Effector memory CD8-positive, alpha-beta T cell (primary cell): Measurements from ENCODE around the gene ADPRH.
A peak's percentile ranks its signal among the peaks of the same experiment; 100 is the strongest.

Source experiments
- ATAC-seq: fragments of 150-1000 bp; cut with Tn5 transposase; replicated peaks from 2 replicates; pipeline ENCODE4 v1.10.0; 2021; ENCODE audit warnings: mild to moderate bottlenecking, moderate library complexity
- DNase-seq, 3 experiments: peaks; one replicate each; pipeline ENCODE4 v3.0.0; 2021
- H3K27ac Mint-ChIP-seq, 2 donors: one replicate each; pipeline ENCODE4 v1.8.0; 2022; ENCODE audit warnings: mild to moderate bottlenecking in 2 of 2, mixed read lengths in 2 of 2, moderate library complexity in 2 of 2
- H3K27me3 Mint-ChIP-seq, 2 donors: one replicate each; pipeline ENCODE4 v1.8.0; 2022; ENCODE audit warnings: mixed read lengths in 2 of 2
- H3K36me3 Mint-ChIP-seq: one replicate; pipeline ENCODE4 v1.8.0; 2022; ENCODE audit warnings: mild to moderate bottlenecking, moderate library complexity, mixed read lengths; ENCODE audit not compliant: insufficient read depth
- H3K4me1 Mint-ChIP-seq, 2 donors: one replicate each; pipeline ENCODE4 v1.8.0; 2022; ENCODE audit warnings: low read depth in 2 of 2, mixed read lengths in 2 of 2
- H3K4me3 Mint-ChIP-seq, 2 donors: one replicate each; pipeline ENCODE4 v1.8.0; 2022; ENCODE audit warnings: mild to moderate bottlenecking in 2 of 2, mixed read lengths in 2 of 2, moderate library complexity in 2 of 2
- H3K9me3 Mint-ChIP-seq, 2 donors: one replicate each; pipeline ENCODE4 v1.8.0; 2022; ENCODE audit warnings: mixed read lengths in 2 of 2

Gene ADPRH

GRCh38 chr3:119631516-119631915 is 52.2 kb downstream of the ADPRH start:
- Mint-ChIP-seq H3K27me3 (peaks cover 0 to 34% of the 10 kb centered on the region in 2 donors), H3K4me1 (peaks cover 4 to 13% of the 10 kb centered on the region in 2 donors), H3K4me3 (no peak overlapping the region), H3K9me3 (no peaks in the 10 kb centered on the region), H3K36me3 (no peaks in the 10 kb centered on the region), H3K27ac (no peak overlapping the region)
- no peak for ATAC-seq
- DNase-seq, result no peak

GRCh38 chr3:119632216-119632615 is 52.9 kb downstream of the ADPRH start:
- no peaks in the 10 kb centered on the region for H3K9me3 Mint-ChIP-seq
- DNase-seq, result no peak
- H3K27me3 Mint-ChIP-seq, result peaks cover 0 to 31% of the 10 kb centered on the region in 2 donors
- no peak overlapping the region for H3K4me3 Mint-ChIP-seq
- H3K36me3 Mint-ChIP-seq, result no peaks in the 10 kb centered on the region
- peaks cover 4 to 11% of the 10 kb centered on the region in 2 donors for H3K4me1 Mint-ChIP-seq
- no peak overlapping the region for H3K27ac Mint-ChIP-seq
- no peak for ATAC-seq

GRCh38 chr3:119632829-119633228 is 53.5 kb downstream of the ADPRH start:
- peaks cover 0 to 28% of the 10 kb centered on the region in 2 donors for H3K27me3 Mint-ChIP-seq

GRCh38 chr3:119635719-119636118 is 56.4 kb downstream of the ADPRH start:
- H3K4me1 Mint-ChIP-seq, result peaks cover 6 to 11% of the 10 kb centered on the region in 2 donors

More at GRCh38 chr3:119632829-119633228, 53.5 kb downstream of the ADPRH start:
- Mint-ChIP-seq H3K4me3 (no peak overlapping the region), H3K4me1 (peaks cover under 1 to 6% of the 10 kb centered on the region in 2 donors), H3K9me3 (no peaks in the 10 kb centered on the region), H3K27ac (no peak overlapping the region), H3K36me3 (no peaks in the 10 kb centered on the region)
- no peak for DNase-seq
- ATAC-seq, result no peak

GRCh38 chr3:119636249-119636648 is 57.0 kb downstream of the ADPRH start:
- Mint-ChIP-seq H3K27me3 (peaks cover 0 to 10% of the 10 kb centered on the region in 2 donors), H3K4me1 (peaks cover 6 to 11% of the 10 kb centered on the region in 2 donors), H3K9me3 (no peaks in the 10 kb centered on the region), H3K4me3 (no peak overlapping the region), H3K27ac (no peak overlapping the region), H3K36me3 (no peaks in the 10 kb centered on the region)
- DNase-seq (no peak), ATAC-seq (no peak)

More at GRCh38 chr3:119635719-119636118, 56.4 kb downstream of the ADPRH start:
- Mint-ChIP-seq H3K27ac (no peak overlapping the region), H3K4me3 (no peak overlapping the region), H3K27me3 (peaks cover 0 to 10% of the 10 kb centered on the region in 2 donors), H3K9me3 (no peaks in the 10 kb centered on the region), H3K36me3 (no peaks in the 10 kb centered on the region)
- DNase-seq, result no peak
- ATAC-seq, result no peak

GRCh38 chr3:119636891-119637611 is 57.8 kb downstream of the ADPRH start:
- Mint-ChIP-seq H3K36me3 (no peaks in the 10 kb centered on the region), H3K4me3 (no peak overlapping the region), H3K27me3 (peaks cover 0 to 9% of the 10 kb centered on the region in 2 donors), H3K27ac (no peak overlapping the region), H3K9me3 (no peaks in the 10 kb centered on the region), H3K4me1 (peaks cover 6 to 11% of the 10 kb centered on the region in 2 donors)
- no peak for ATAC-seq
- no peak for DNase-seq

GRCh38 chr3:119637679-119638477 is 58.6 kb downstream of the ADPRH start:
- H3K36me3 Mint-ChIP-seq, result no peaks in the 10 kb centered on the region
- ATAC-seq (peak; percentile 35), DNase-seq (no peak)
- H3K9me3 Mint-ChIP-seq, result no peaks in the 10 kb centered on the region
- peak overlapping the region; percentile 68 to 70 for H3K4me3 Mint-ChIP-seq
- H3K4me1 Mint-ChIP-seq, result peaks cover 6 to 11% of the 10 kb centered on the region in 2 donors
- H3K27me3 Mint-ChIP-seq, result peaks cover 0 to under 1% of the 10 kb centered on the region in 2 donors
- peak overlapping the region; percentile 91 to 92 for H3K27ac Mint-ChIP-seq
